NB4 (cell line): ENCODE data around the gene CTDP1.

Source experiments
- CTCF ChIP-seq: IDR thresholded peaks from one replicate; pipeline ENCODE4 v1.5.1; 2012; ENCODE audit warnings: low read depth, low read length
- MAX ChIP-seq: IDR thresholded peaks from 2 replicates; pipeline ENCODE4 v1.6.1; 2011; ENCODE audit warnings: low read depth, low read length
- POLR2A ChIP-seq: IDR thresholded peaks from 2 replicates; pipeline ENCODE4 v1.6.1; 2011; ENCODE audit warnings: mild to moderate bottlenecking; ENCODE audit not compliant: insufficient read length; ENCODE audit errors: extremely low read depth

GRCh38 chr18:79664525-79665125, 15.0 kb upstream of the CTDP1 start:
- TF ChIP-seq CTCF, result no peak
- no peak for TF ChIP-seq POLR2A
- no peak for TF ChIP-seq MAX
